ENCODE results near the gene EPHA10. TPM values are rescaled to one million over a fixed set of nuclear protein-coding genes. Genes with fewer than 3 reads are reported as not detected.

EPHA10 gene
- total RNA-seq, result 0.03 TPM

DNA sequence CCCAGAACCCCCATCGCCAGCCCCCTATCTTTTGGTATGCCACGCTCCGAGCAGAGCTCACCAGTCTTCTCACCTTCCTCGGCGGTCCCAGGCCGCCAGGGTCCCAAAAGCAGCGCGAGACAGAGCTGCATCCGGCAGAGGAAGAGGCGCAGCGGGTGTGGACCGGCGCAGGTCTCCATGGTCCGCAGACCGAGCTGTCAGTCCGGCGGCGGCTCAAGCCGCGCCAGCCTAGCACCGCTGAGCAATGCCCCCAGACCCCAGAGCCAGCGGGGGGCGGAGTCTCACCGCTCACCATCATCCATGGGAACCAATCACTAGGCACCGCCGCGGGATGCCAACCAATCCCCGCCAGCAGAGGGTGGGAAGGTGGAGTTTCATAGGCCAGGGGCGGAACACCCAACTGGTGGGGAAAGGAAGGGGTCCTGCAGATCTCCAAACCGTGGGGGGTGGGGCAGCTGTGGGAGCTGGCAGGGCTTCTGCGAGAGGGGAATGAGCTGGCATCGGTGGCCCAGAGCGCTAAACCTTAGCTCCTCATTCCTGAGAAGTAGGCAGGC, at the start of gene EPHA10:
Gene EPHA10, minus strand, starts transcription at position 233 of the 554 bp plus-strand sequence. Its CDS starts 54 bp downstream, at position 179.
- DNase-seq (ENCODE audit: low spot score), result no peak
- no peak for ATAC-seq

DNA sequence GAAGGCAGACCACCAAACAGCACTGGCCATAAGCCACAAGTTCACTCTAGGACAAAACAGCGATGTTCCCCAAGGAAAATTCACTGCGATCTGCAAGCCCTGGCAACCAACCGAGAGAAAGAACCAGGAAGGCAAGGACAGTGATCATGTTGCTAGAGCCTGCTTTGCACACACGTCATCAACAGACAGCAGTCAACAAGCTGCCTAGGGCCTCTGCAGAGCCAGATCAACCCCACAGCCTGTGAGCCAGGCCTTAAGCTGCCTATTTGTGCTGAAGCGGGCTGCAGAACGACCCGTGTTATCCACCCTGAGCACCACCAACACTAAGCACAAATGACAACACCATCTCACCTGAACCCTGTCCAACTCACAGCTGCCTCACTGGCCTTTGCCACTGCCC, 49.3 kb upstream of the EPHA10 start:
- DNase-seq (ENCODE audit: low spot score) (no peak), ATAC-seq (no peak)

- ATAC-seq, result no peak
- no peak for DNase-seq (ENCODE audit: low spot score)
Measured at GRCh38 chr1:37813529-37814145, 48.7 kb upstream of the EPHA10 start.

DNA sequence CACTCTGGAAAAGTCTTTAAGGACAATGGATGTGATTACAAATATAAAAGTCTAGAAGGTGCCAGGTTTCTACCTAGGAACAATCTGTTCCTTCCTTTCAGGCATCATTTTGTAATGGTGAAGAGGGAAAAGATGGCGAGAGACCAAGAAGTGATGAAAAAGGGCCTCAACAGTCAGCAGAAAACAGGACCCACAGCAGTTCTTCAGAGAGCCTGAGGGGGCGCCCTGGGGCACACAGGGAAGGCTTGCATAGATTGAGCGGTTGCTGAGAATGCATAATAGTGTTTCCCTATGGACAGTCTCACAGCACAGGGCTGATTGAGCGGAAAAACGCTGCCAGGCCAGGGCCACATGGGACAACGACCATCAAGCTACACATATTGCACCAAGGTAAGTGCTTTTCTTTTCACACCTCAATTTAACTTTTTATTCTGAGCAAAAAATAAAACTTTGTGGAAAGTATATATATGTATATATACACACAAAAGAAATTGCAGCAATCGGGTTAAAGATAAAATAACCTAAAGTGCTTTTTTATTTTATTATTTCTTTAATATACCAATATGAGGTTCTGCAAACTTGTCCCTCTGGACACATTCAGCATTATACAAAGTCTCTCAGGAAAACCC, 46.2 kb upstream of the EPHA10 start:
- peak; percentile 56 for DNase-seq (ENCODE audit: low spot score)
- ATAC-seq, result peak; percentile 7

- ATAC-seq, result no peak
- DNase-seq (ENCODE audit: low spot score), result no peak
Measured at GRCh38 chr1:37809942-37810341, 45.0 kb upstream of the EPHA10 start.

- peak; percentile 90 for DNase-seq (ENCODE audit: low spot score)
- ATAC-seq, result peak; percentile 79
Measured at GRCh38 chr1:37808369-37809319, 43.7 kb upstream of the EPHA10 start.

DNA sequence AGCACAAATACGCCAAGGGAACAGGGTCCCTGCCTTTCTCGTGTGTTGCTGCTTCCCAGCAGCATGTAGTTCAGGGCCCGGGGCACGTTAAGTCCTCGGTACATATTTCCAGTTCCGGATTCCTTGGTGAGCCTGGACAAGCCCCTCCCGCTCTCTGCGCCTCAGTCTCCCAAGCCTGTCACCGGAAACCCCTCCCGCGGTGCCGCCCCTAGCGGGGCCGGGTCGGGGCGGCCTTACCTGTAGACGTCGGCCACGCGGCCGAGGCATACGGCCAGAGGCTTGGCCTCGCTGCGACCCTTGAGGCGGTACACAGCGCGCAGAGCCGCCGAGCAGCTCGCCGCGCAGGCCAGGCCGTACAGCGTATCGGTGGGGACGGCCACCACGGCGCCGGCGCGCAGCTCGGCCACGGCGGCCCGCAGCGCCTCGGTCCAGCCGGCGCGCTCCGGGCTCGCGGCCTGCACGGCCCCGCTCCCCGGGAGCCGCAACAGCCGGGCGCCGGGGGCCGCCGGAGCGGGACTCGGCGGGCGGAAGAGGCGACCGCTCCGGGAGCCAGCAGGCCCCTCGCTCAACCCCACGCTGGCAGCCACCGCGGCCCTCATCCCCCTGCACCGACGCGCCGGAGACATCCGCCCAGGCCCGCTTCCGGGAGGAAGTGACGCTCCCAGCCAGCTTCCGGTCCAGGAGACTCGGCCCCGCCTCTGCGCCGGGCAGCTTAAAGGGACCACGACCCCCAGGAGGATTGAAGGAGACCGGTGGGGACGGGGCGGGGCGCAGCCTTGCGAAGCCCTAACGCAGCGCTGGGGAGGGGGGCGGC, 42.8 kb upstream of the EPHA10 start, which contains the start of the genes C1orf122 and YRDC:
Gene C1orf122, plus strand, starts transcription at position 236 of the 814 bp plus-strand sequence. CDS start 615 bp downstream, outside the sequence.
Gene YRDC, minus strand, starts transcription at position 654 of the 814 bp plus-strand sequence. Its CDS starts 28 bp downstream, at position 626.
- peak; percentile 85 for ATAC-seq
- DNase-seq (ENCODE audit: low spot score), result peak; percentile 95

GRCh38 chr1:37807220-37807554, 42.3 kb upstream of the EPHA10 start:
- DNase-seq (ENCODE audit: low spot score) (no peak), ATAC-seq (no peak)

DNA sequence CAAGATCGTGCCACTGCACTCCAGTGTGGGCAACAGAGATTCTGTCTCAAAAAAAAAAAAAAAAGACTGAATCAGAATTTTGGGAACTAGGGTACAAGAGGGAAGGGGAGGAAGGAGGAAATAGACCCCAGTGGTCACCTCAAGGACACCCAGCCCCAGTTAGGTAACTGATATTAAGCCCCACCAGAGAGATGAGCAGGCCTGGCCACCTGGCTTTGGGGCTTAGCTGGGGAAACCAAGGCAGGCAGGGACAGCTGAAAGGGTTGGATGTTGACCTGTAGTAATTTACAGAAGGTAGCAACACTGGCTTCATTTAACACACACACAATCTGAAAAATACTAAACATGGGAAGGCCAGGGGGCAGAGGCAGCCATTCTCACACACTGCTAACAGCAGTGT, 37.5 kb upstream of the EPHA10 start:
- ATAC-seq (no peak), DNase-seq (ENCODE audit: low spot score) (no peak)

DNA sequence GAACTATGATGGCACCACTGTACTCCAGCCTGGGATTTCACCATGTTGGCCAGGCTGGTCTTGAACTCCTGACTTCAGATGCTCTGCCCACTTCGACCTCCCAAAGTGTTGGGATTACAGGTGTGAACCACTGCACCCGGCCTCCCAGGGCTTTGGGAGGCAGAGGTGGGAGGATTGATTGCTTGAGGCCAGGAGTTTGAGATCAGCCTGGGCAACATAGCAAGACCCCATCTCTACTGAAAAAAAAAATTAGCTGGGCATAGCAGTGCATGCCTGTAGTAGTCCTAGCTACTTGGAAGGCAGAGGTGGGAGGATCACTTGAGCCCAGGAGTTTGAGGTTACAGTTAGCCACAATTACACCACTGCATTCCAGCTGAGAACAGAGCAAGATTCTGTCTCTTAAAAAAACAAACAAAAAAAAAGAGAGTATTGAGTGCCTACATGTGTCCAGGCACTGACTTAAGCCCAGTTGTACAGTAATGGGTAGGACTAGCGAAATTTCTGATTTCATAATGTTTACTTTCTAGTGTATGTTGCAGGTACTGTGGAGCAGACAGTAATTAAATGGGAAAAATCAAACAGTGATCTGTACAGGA, 32.9 kb upstream of the EPHA10 start:
- no peak for ATAC-seq
- DNase-seq (ENCODE audit: low spot score), result no peak

DNA sequence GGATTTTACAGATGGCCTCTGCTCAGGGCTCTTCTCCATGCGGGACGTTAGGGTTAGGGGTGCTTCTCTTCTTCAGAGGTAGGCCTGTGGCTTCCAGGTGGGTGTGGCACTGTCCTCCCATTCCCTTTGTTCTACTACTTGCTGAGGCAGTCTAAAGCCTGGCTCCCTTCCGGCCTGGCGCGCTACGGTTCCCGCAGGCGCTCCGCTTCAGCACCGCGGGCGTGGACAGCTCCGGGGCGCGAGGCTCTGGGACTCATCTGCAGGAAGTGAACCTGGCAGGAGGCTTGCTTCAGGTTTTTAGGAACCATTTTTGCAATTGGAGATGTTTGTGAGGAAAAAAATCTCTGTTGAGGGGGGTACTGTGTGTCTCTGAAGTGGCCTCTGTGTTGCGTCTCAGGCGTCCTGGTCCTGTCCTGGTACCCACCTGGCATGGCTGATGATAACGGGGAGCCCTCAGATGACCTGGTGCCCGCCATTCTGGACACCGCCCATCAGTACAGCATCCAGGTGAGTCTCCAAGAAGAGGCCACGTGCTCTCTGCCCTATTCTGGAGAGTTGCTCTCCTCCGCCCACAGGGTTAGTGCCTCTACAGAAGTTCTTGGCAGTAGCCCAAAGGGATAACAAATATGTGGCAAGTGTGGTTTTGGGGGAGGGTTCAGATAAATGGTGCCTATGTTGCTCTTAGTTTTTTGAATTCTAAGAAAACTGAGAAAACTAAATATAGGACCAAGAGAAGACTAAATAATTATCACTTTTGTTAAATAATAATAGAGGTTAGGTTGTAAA, 30.6 kb upstream of the EPHA10 start:
- peak; percentile 62 for DNase-seq (ENCODE audit: low spot score)
- peak; percentile 74 for ATAC-seq

DNA sequence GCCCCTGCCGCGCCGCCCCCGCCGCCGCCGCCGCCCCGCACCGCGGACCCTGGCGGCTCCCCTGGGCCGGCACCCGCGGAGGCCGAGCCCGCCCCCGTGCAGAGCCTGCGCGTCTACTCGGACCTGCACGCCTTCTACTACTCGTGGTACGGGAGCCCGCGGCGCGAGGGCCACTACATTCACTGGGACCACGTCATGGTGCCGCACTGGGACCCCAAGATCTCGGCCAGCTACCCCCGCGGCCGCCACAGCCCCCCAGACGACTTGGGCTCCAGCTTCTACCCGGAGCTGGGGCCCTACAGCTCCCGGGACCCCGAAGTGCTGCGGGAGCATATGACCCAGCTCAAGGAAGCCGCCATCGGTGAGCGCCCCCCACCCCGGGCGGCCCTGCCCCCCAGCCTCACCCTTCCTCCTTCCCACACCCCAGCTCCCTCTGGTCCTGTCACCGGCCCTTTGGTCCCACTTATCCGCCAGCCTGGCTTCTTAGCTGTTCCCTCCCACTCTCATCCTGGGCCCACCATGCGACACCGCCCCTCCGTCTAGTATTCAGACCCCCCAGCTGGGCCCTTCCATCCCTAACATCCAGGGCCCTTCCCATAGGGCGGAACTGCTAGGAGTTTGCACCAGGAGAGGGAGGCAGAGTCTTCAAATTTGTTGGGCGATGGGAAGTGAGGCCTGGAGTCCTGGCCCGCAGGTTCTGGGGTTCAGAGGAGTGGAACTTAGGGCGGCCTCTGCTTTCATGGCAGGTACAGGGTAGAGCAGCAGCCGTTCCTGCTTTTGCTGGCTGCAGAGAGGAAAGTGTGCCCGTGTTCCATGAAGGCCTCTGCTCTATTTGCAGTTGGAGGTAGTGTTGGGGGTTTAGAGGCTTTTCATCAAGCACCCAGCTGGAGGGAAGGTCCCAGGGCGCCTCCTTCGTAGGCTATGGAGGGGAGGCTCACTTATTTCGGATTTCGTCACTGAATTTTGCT, 29.7 kb upstream of the EPHA10 start:
- no peak for ATAC-seq
- no peak for DNase-seq (ENCODE audit: low spot score)

- peak; percentile 92 for ATAC-seq
- DNase-seq (ENCODE audit: low spot score), result peak; percentile 55
Measured at GRCh38 chr1:37793773-37794371, 29.0 kb upstream of the EPHA10 start, which contains the start of gene MANEAL. TSS of gene MANEAL (plus strand) at chr1:37793847. CDS start at chr1:37794183, 336 bp downstream.

DNA sequence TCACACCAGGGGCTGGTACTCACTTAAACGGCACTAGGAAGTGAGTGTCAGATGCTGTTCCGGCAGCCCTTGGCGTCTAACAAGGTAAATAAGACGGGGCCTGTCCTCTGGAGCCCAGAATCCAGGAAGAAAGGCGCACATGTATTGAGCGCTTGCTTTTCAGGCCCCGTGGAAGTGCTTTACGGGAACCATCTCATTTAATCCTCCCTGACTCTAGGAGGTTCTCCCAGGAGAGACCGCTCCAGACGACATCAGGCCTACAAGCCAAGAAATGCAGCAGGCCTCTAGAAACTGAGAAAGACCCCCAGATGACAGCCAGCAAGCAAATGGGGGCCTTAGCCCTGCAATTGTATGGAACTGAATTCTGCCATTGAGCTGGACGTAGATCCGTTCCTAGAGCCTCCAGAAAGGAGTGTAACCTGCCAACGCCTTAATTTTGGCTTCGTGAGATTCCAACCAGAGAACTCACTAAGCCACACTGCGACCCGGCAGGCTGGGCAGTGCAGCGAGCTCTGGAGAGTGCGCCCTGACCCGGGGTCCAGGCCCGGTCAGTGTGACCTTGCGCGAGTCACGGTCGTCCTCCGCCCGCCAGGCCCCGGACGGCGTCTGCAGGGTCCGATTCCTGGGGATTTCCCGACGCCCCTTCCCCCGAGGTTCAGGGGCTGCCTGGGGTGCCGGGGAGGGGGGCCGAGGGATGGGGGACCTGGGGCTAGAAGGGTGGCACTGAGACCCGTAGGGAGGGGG, 28.2 kb upstream of the EPHA10 start:
- ATAC-seq (no peak), DNase-seq (ENCODE audit: low spot score) (no peak)

- no peak for DNase-seq (ENCODE audit: low spot score)
- no peak for ATAC-seq
Measured at GRCh38 chr1:37782491-37782890, 17.6 kb upstream of the EPHA10 start.

GRCh38 chr1:37778654-37779053, 13.7 kb upstream of the EPHA10 start:
- no peak for DNase-seq (ENCODE audit: low spot score)
- ATAC-seq, result no peak

Data from left lobe of liver (tissue), 2 donors.